ENCODE measurements around the gene ADAMTS17.

ADAMTS17 gene

GRCh38 chr15:100192097-100193080, 149.4 kb downstream of the ADAMTS17 start:
- DNase-seq = no peak

- no peak for DNase-seq
Observed at GRCh38 chr15:100191161-100191560, 150.6 kb downstream of the ADAMTS17 start.

DNA sequence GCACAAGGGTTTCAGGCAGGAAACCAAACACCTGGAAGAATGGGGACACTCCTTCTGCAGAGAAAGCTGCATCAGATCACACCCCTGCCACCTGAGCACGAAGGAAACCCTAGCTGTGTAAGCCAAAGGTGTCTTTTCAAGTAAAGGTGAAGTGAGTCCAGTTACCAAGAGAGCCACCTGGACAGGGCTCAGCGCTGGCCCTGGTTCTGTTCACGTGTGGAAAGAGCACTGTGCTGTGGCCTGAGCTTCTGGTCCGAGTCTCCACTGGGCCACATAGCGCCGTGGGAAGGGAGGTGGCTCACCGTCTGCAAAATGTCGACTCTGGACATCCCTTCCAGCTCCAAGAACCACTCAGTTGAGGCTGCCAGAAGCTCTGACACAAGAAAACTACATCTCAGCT, 151.1 kb downstream of the ADAMTS17 start:
- DNase-seq = no peak

DNA sequence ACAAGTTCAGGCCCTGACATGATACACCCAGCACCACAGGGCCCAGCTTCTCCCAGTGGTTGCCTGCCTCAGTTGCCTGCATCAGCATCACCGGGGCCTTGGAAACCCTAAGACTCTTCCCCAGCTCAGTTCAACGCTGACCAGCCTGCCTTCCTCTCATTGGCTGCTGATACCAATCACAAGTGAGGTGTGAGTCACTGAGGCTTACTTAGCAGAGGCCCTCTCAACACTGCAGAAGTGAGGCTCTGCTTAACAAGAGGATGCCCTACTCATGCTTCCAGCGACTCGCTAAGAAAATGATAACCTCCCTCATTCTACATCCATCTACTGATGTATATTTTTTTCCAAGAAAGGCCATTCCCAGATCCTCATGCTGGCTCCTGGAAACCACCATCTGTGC, 151.9 kb downstream of the ADAMTS17 start:
- no peak for DNase-seq

- DNase-seq = no peak
Observed at GRCh38 chr15:100189319-100189718, 152.5 kb downstream of the ADAMTS17 start.

DNA sequence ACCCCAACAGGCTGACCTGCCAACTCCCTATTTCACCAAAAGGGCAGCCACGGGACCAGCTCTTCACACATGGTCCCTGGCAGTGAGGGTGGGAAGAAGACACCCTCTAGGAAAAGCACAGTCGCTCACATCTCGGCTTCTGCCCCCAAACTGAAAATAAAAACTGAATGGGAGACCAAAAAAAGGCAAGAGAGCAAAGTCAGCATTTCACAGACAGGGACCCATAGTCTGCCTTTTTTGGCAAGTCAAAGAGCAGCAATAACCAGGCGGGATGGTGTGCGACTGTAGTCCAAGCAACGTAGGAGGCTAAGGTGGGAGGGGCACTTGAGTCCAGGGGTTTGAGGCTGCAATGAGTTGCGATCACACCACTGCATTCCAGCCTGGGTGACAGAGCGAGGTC, 154.1 kb downstream of the ADAMTS17 start:
- no peak for DNase-seq

DNA sequence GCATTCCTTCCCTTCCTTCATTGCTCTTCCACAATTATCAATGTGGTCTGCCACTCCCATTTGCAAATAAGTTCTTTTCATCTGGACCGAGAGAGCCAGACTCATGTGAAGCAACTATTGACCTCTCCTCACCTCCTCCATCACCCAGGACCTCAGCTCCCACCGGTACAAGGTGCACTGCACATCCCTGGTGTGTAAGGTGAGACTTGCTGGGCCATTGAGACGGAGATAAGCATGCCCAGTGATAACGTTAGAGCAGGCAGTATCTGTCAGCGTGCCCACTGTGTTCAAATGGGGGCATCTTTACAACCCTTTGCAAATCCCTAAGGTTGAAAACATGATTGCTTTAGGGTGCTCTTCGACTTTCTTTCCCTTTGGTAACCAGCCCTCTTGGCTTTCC, 154.8 kb downstream of the ADAMTS17 start:
- DNase-seq = no peak

DNA sequence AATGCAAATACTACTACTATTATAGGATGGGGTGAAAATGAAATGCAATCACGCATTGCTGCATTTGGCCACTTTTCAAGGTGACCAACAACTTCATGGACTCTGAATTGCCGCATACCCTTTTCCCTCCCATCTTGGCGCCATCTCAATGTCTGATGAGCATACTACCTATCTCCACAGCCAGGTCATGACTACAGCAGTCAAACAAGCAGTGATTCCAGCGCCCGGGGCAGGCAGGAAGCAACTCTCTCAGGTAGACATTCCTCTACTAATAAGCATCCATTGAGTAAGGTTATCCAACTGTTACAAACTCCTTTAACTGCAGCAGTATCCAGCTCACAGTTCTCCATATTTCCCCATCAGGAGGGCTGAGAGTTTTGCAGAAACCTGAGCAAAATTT, 155.4 kb downstream of the ADAMTS17 start:
- DNase-seq = no peak

DNA sequence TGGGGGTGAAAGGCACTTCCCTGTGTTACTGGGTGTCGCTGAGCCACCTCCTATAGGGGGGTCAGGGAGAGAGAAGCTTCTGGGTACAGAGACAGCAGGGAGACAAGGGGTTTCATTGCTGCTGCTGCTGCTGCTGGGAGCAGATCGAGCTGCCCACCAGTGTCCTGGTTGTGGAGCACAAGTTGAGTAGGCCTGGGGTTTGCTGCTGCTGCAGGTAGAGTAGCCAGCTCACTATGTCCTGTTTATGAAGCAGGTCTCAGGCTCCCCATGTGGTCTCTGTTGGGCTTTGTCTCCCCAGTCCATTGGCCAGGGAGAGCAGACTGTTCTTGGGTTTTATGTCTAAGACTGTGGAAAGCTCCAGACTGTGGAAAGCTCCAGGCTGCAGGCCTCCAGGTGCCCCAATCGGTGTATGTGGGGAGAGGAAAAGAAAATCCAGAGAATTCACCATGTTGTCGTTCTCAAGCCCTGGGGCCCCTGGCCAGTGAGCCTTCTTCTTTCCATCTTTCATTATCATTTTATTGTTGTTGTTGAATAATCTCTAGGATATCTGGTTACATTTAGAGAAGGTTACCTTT, 157.8 kb downstream of the ADAMTS17 start:
- DNase-seq = no peak

DNA sequence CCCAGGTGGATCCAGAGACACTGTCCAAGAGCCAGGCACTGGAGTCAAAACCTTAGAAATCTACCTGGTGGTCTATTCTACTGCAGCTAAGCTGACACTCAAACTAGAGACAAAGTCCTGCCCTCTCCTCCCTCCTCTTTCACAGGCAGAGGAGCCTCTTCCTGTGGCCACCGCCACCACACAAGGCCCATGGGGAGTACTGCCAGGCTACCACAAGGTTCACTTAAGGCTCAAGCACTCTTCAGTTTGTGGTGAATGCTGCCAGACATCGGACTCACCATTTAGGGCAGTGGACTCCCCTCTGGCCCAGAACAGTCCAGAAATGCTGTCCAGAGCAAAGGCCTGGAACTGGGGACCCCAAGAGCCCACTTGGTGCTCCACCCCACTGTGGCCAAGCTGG, 160.9 kb downstream of the ADAMTS17 start:
- DNase-seq = no peak

- no peak for DNase-seq
Observed at GRCh38 chr15:100175406-100176114, 166.2 kb downstream of the ADAMTS17 start.

- no peak for DNase-seq
Observed at GRCh38 chr15:100174904-100175275, 166.9 kb downstream of the ADAMTS17 start.

DNA sequence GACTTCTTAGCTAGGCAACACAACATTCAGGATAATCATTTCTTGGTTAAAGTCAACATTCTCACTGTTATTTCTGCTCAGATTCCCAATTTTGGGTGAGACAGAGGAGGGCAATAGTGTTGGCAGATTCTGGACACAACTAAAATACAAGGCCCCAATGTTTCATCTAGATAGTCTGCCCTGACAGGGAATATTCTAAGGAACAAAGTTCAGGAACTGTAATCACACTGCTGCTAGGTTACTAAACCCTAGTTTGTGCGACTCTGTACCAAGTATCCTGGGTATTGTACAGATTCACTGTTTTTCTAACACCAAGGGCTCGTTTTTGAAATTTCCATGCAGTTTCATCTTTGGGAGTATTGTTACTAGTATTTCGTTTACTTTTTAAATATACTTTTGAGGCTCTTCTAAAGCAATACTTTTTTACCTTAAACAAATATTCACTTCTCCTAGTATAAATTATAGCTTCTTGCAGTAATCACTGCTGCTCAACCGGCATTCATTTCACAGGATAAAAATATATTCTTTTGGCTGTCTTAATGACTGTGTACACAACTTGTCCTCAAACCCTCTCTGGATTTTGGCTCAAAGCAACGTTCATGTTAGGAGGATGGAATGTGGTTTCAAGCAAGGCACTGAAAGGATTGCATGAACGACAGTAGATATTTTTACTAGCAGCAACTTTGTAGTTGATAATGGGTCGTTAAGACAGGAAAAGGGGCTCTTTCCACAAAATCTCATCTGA, 167.4 kb downstream of the ADAMTS17 start:
- no peak for DNase-seq

DNA sequence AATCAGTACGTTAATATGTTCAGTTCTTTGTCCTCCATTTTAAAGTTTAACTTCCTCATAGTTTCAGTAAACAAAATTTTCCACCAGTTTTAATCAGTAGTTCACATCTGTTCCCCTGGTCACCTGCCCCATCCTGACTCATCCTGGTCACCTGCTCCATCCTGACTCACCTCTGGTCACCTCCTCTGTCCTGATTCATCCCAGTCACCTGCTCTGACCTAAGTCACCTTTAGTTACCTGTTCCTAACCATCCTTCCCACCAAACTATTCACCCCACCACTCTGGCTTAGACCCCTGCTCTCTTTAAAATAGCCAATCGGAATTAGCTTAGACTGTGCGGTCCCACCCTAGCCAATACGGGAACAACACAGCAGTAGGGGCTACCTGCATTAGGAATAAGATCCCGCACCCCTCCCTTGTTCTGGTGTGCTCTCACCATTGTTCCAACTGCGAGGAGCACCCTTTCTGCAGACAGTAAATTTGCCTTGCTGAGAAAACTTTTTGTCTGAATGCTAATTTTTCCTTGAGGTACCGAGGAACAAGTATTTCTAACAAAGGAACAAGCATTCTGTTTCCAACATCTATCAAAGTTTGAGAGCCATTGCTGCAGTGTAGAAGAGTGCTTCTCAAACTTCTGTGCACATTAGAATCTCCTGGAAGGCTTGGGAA, 169.3 kb downstream of the ADAMTS17 start:
- DNase-seq = no peak

GRCh38 chr15:100171411-100171810, 170.4 kb downstream of the ADAMTS17 start:
- DNase-seq = no peak

DNA sequence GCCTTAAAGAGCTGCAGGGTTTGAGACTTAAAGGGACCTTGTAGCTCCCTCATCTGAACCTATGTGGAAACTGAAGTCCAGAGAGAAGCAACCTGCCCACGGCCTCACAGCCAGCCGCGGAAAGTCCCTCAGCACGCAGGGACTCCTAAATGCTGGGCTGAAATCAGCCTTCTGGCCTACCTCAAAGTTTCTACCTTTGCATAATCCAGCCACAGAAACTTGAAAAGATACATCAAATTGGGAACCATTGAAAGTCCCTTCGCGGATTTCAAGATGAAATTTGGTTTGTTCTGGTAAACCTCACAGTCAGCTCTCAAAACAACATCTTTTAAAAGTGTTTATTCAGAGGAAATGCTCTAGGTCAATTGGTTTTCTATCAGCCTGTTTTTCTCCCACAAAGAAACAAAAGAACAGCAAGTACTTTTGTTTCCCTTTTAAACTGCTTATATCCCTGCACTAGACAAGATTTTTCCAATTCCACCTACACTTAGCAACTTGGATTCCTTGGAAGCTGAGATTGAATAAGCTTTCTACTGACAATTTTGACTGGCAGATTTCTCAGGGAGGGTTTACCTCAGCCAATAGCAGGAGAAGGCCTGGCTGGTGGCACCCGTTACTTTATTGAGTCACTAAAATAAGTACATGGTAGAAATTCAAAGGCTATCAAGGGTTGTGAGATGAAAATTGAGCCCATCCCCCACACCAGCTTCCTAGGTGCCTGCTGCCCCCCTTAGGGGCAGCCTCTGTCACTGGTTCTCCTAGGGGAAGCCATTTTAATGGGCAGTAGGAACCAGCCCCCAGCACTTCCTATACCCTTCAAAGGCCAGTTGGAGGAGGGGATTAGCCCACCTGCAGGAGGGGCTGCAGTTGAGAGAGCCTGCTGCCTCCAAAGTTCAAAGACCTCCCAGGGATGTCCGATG, 171.2 kb downstream of the ADAMTS17 start:
- no peak for DNase-seq

GRCh38 chr15:100169615-100170290, 172.0 kb downstream of the ADAMTS17 start:
- no peak for DNase-seq

- no peak for DNase-seq
Observed at GRCh38 chr15:100168787-100169186, 173.0 kb downstream of the ADAMTS17 start.

DNA sequence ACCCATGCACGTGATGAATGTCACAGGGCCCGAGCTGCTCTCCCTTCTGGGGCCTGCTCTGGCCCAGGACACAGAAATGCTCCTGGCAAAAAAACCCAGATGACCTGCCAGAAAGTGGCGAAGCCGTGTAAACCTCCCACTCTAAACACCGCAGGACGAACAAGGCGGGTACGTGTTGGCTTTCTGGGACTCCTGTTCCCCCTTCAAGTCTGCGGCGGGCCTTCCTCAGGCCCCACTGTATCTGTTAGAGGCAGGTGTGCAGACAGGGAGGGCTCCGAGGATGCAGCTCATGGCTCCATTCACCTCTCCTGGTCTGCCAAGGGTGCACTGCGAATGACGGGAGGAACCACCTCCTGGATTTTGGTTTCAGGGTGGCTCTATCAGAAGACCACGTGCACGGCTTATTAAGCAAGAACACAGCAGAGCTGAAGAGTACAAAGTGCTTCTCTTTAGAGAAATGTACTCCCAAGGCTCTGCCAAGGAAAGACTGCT, 173.8 kb downstream of the ADAMTS17 start:
- no peak for DNase-seq

- DNase-seq = no peak
Observed at GRCh38 chr15:100166313-100166712, 175.5 kb downstream of the ADAMTS17 start.

GRCh38 chr15:100163961-100164360, 177.8 kb downstream of the ADAMTS17 start:
- no peak for DNase-seq

All from inflammatory macrophage treated with lipopolysaccharide for 1 hour (primary cell).